Small intestine (tissue), 7 donors: ENCODE data around the gene PARD3. TPM values are rescaled to one million over a fixed set of nuclear protein-coding genes. Genes with fewer than 3 reads are reported as not detected.
A peak's percentile ranks its signal among the peaks of the same experiment; 100 is the strongest.

Experiments used
- DNase-seq, 2 donors: peaks; one replicate each; pipeline versions ENCODE4 v3.0.0 to v3.0.0-alpha.2; 2013
- FAIRE-seq: peaks from 2 replicates; lab custom pipeline; 2012; peaks lifted over from hg19 to GRCh38; lab: Jason Lieb, UNC
- H3K27ac ChIP-seq, 3 donors: one replicate each; pipeline ENCODE4 v1.5.1; 2013; ENCODE audit warnings: low read length in 2 of 3, mild to moderate bottlenecking in 2 of 3, control low read depth in 1 of 3, inconsistent platforms in 1 of 3, low read depth in 1 of 3, moderate library complexity in 1 of 3
- H3K27me3 ChIP-seq, 3 donors: one replicate each; pipeline ENCODE4 v1.6.1; 2013; ENCODE audit warnings: low read length in 3 of 3, inconsistent platforms in 1 of 3; ENCODE audit not compliant: control insufficient read depth in 3 of 3, insufficient read depth in 3 of 3
- H3K36me3 ChIP-seq, 3 donors: one replicate each; pipeline ENCODE4 v1.6.1; 2013; ENCODE audit warnings: low read length in 3 of 3, inconsistent platforms in 1 of 3, low read depth in 1 of 3, mild to moderate bottlenecking in 1 of 3, moderate library complexity in 1 of 3; ENCODE audit not compliant: control insufficient read depth in 3 of 3, insufficient read depth in 2 of 3
- H3K4me1 ChIP-seq, 3 donors: one replicate each; pipeline ENCODE4 v1.6.1; 2013; ENCODE audit warnings: low read length in 2 of 3, inconsistent platforms in 1 of 3, low read depth in 1 of 3, mild to moderate bottlenecking in 1 of 3, moderate library complexity in 1 of 3; ENCODE audit not compliant: control insufficient read depth in 3 of 3, insufficient read depth in 2 of 3
- H3K4me3 ChIP-seq, 3 donors: one replicate each; pipeline ENCODE4 v1.5.1; 2013; ENCODE audit warnings: low read length in 3 of 3, control low read depth in 1 of 3, inconsistent platforms in 1 of 3, low read depth in 1 of 3, mild to moderate bottlenecking in 1 of 3, moderate library complexity in 1 of 3
- H3K9me3 ChIP-seq, 2 donors: one replicate each; pipeline ENCODE4 v1.6.1; 2013; ENCODE audit warnings: low read depth in 1 of 2, low read length in 1 of 2; ENCODE audit not compliant: control insufficient read depth in 2 of 2, insufficient read depth in 1 of 2
- WGBS, 3 donors: extraction: QIAGEN DNeasy Blood & Tissue Kit; methylation state at CpG; one replicate each; pipeline ENCODE4 v1.1.7; 2013; 5-methylcytosine and 5-hydroxymethylcytosine counted together
- polyA plus RNA-seq, 4 donors: library from polyadenylated mRNA; stranded (reverse) in 3 of 4; unstranded in 1 of 4; fragments of 200-250 nt in 3 of 4; fragments of 120-200 nt in 1 of 4; gene quantifications; one replicate each; pipeline versions ENCODE4 v1.2.1 to v1.2.3, GENCODE V29; 2013
- donor health status: healthy with polysubstance abuse.
- donor health status: control.
- donor health status: control.
- donor health status: Bipolar disorder and iron deficiency.
- donor health status: healthy.

Gene PARD3
- polyA plus RNA-seq, 4 donors, result 14.3 to 24.3 (median 15.5) TPM

GRCh38 chr10:34830217-34830822, 15.2 kb upstream of the PARD3 start:
- no peaks in the 10 kb centered on the region for H3K36me3 ChIP-seq
- WGBS, 3 donors, result 19 to 26% (median 25%) methylated on average over 13 of the region's 13 CpGs
- no peak overlapping the region for H3K4me3 ChIP-seq
- DNase-seq (no peak), FAIRE-seq (no peak)
- no peaks in the 10 kb centered on the region for H3K4me1 ChIP-seq
- no peaks in the 10 kb centered on the region for H3K27me3 ChIP-seq
- no peak overlapping the region for H3K27ac ChIP-seq
- no peaks in the 10 kb centered on the region for H3K9me3 ChIP-seq

GRCh38 chr10:34826857-34827766, 12.0 kb upstream of the PARD3 start:
- H3K4me1 ChIP-seq, result no peaks in the 10 kb centered on the region
- H3K27me3 ChIP-seq, result no peaks in the 10 kb centered on the region
- 76 to 80% (median 79%) methylated on average over 11 of the region's 11 CpGs for WGBS, 3 donors
- DNase-seq (no peak), FAIRE-seq (no peak)
- H3K27ac ChIP-seq, result no peak overlapping the region
- no peak overlapping the region for H3K4me3 ChIP-seq
- H3K36me3 ChIP-seq, result no peaks in the 10 kb centered on the region
- no peaks in the 10 kb centered on the region for H3K9me3 ChIP-seq

DNA sequence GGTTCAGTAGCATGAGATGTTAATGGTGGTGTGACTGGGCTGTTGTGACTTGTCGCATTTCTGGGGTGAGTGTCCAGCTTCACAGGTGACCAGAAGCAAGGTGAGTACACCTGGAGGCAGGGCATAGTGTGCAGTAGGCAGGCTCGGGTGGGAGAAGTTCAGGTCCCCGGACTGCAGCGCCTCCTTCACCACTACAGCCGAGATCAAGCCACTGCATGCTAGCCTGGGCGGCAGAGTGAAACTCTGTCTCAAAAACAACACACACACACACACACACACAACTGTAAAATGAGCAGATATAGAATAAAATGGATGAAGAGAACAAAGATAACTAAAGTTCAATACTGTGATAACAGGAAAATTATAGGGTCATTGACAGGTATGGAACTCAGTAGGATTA, 11.1 kb upstream of the PARD3 start:
- 79 to 91% (median 85%) methylated on average over 6 of the region's 6 CpGs for WGBS, 3 donors
- Histone ChIP-seq H3K27ac (no peak overlapping the region), H3K4me3 (no peak overlapping the region), H3K36me3 (no peaks in the 10 kb centered on the region), H3K9me3 (no peaks in the 10 kb centered on the region), H3K4me1 (no peaks in the 10 kb centered on the region), H3K27me3 (no peaks in the 10 kb centered on the region)
- DNase-seq, result no peak
- FAIRE-seq, result no peak

DNA sequence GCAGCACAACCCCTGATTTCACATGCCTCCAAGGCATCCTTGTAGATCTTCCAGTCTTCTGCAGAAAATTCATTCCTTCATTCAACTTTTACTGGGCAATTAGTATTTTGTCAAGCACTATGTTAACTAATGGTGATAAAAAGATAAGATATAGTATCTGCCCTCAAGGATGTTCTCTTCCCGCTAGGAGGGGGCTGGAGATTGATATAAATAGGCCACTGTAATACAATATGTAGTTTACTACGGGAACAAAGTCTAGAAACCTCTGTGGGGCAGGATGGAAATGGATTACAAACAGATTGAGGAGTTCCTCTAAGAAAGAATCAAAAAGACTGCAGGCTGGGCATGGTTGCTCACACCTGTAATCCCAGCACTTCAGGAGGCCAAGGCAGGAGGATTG, 10.3 kb upstream of the PARD3 start:
- H3K27ac ChIP-seq, result no peak overlapping the region
- H3K4me1 ChIP-seq, result no peaks in the 10 kb centered on the region
- no peaks in the 10 kb centered on the region for H3K27me3 ChIP-seq
- no peaks in the 10 kb centered on the region for H3K9me3 ChIP-seq
- no peak for FAIRE-seq
- WGBS, 3 donors, result 40 to 68% (median 63%) methylated on average over 2 of the region's 2 CpGs
- no peaks in the 10 kb centered on the region for H3K36me3 ChIP-seq
- DNase-seq, result no peak
- H3K4me3 ChIP-seq, result no peak overlapping the region

DNA sequence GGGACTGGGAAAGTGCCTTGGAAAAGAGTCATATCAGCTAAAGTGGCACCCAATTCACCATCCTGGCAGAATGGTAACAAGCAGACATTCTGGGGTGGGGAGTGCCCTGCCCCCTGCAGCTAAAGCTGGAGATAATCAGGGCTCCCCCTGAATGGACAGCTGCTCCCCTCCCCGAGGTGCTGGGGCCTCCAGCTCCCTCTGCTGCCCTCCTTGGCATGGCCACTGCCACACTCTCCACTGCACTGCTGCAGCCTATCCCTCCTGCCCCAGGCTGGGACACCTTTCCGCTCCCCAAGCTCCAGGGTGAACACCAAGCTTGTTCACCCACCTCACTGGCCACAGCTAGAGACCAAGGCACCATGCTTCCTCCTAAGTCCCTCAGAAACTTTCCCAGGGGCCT, 9.8 kb upstream of the PARD3 start:
- no peaks in the 10 kb centered on the region for H3K36me3 ChIP-seq
- H3K4me1 ChIP-seq, result no peaks in the 10 kb centered on the region
- no peaks in the 10 kb centered on the region for H3K27me3 ChIP-seq
- no peak overlapping the region for H3K4me3 ChIP-seq
- H3K27ac ChIP-seq, result no peak overlapping the region
- DNase-seq (no peak), FAIRE-seq (no peak)
- H3K9me3 ChIP-seq, result no peaks in the 10 kb centered on the region
- WGBS, 3 donors, result 48 to 54% (median 50%) methylated on average over 2 of the region's 2 CpGs

- no peak for FAIRE-seq
- Histone ChIP-seq H3K27me3 (no peaks in the 10 kb centered on the region), H3K9me3 (no peaks in the 10 kb centered on the region), H3K36me3 (no peaks in the 10 kb centered on the region), H3K4me1 (no peaks in the 10 kb centered on the region), H3K27ac (no peak overlapping the region), H3K4me3 (no peak overlapping the region)
- no peak for DNase-seq
- 82 to 88% (median 84%) methylated on average over 6 of the region's 6 CpGs for WGBS, 3 donors
These were observed 6.8 kb upstream of the PARD3 start for GRCh38 chr10:34821587-34822585.

DNA sequence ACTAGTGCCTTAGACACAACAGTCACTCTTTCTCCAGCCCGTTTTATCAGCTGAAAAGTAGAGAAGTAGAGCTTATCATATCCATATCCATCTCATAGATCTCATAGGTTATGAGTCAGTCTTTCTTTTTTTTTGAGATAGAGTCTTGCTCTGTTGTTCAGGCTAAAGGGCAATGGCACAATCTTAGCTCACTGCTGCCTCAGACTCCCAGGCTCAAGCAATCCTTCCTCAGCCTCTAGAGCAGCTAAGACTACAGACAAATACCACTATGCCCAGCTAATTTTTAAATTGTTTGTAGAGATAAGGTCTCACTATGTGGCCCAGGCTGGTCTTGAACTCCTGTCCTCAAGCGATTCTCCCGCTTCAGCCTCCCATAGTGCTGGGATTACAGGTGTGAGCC, 2.5 kb upstream of the PARD3 start:
- Histone ChIP-seq H3K27ac (no peak overlapping the region), H3K9me3 (no peaks in the 10 kb centered on the region), H3K27me3 (no peaks in the 10 kb centered on the region), H3K36me3 (no peaks in the 10 kb centered on the region), H3K4me1 (peaks cover 0 to 14% (median 0%) of the 10 kb centered on the region in 3 donors), H3K4me3 (no peak overlapping the region)
- peak in 1 of 2 donors; percentile 58 for DNase-seq
- WGBS, 3 donors, result 54 to 88% (median 81%) methylated on average over 3 of the region's 3 CpGs
- FAIRE-seq, result no peak

GRCh38 chr10:34817054-34817453, 2.0 kb upstream of the PARD3 start:
- H3K4me1 ChIP-seq, result peaks cover 0 to 16% (median 0%) of the 10 kb centered on the region in 3 donors
- DNase-seq (no peak), FAIRE-seq (no peak)
- no peak overlapping the region for H3K27ac ChIP-seq
- no peaks in the 10 kb centered on the region for H3K27me3 ChIP-seq
- no peak overlapping the region for H3K4me3 ChIP-seq
- WGBS, 3 donors, result 91 to 95% (median 95%) methylated on average over 16 of the region's 16 CpGs
- no peaks in the 10 kb centered on the region for H3K36me3 ChIP-seq
- H3K9me3 ChIP-seq, result no peaks in the 10 kb centered on the region
